Tibial nerve (tissue), 4 donors: ENCODE measurements around the gene FCRLA. TPM values are rescaled to one million over a fixed set of nuclear protein-coding genes. Genes with fewer than 3 reads are reported as not detected.

Experiments
- DNase-seq, 2 donors: peaks; one replicate each; pipeline ENCODE4 v3.0.0-alpha.2; 2019; ENCODE audit warnings: low spot score in 2 of 2
- H3K27ac ChIP-seq, 4 donors: fragments of 200-600 bp; sonication (generic) in 3 of 4; one replicate each; pipeline ENCODE4 v1.5.1; 2017 to 2019; ENCODE audit warnings: mild to moderate bottlenecking in 1 of 4
- H3K27me3 ChIP-seq, 2 donors: fragments of 200-600 bp; sonication (generic) in 1 of 2; one replicate each; pipeline versions ENCODE4 v1.5.1 to v1.6.0; 2017 to 2019
- H3K36me3 ChIP-seq, 3 donors: fragments of 200-600 bp; sonication (generic); one replicate each; pipeline ENCODE4 v1.5.1; 2018 to 2019
- H3K4me1 ChIP-seq, 4 donors: fragments of 200-600 bp; sonication (generic) in 3 of 4; one replicate each; pipeline ENCODE4 v1.5.1; 2017 to 2019
- H3K4me3 ChIP-seq, 4 donors: fragments of 200-600 bp; sonication (generic) in 3 of 4; one replicate each; pipeline ENCODE4 v1.5.1; 2017 to 2019; ENCODE audit warnings: mild to moderate bottlenecking in 1 of 4, moderate library complexity in 1 of 4
- H3K9me3 ChIP-seq, 4 donors: fragments of 200-600 bp; sonication (generic) in 3 of 4; one replicate each; pipeline ENCODE4 v1.5.1; 2017 to 2019
- CTCF ChIP-seq, 5 experiments: fragments of 200-600 bp in 3 of 5; fragments of 450-650 bp in 2 of 5; sonication (generic) in 3 of 5; IDR thresholded peaks; one replicate each; pipeline ENCODE4 v1.5.1; 2016 to 2019; ENCODE audit warnings: antibody characterized with exemption in 5 of 5, mild to moderate bottlenecking in 3 of 5, moderate library complexity in 2 of 5
- EP300 ChIP-seq, 2 donors: sonication (generic); formaldehyde crosslinking; IDR thresholded peaks; one replicate each; pipeline ENCODE4 v1.6.1; 2017; ENCODE audit warnings: antibody characterized with exemption in 2 of 2, mild to moderate bottlenecking in 1 of 2
- POLR2A ChIP-seq, 2 donors: fragments of 450-650 bp; IDR thresholded peaks; one replicate each; pipeline ENCODE4 v1.6.1; 2017; ENCODE audit warnings: antibody characterized with exemption in 2 of 2, mild to moderate bottlenecking in 2 of 2, moderate library complexity in 2 of 2
- WGBS, 2 donors: methylation state at CpG; one replicate each; pipeline ENCODE4 v1.1.5; 2018; 5-methylcytosine and 5-hydroxymethylcytosine counted together
- total RNA-seq, 4 donors: library from RNA; depleted of rRNA; stranded (reverse); fragments of >200 nt; gene quantifications; one replicate each; pipeline ENCODE4 v1.1.0, GENCODE V29; 2016

FCRLA gene
- total RNA-seq, 4 donors from 2014 or later, result 0.60 to 2.1 (median 1.1) TPM; not detected in 1

GRCh38 chr1:161739865-161740566 lies 33.0 kb downstream of the FCRLA start:
- Histone ChIP-seq H3K4me3 (no peak overlapping the region), H3K27ac (peak overlapping the region in 3 of 4 donors; percentile 47 to 72 (median 59)), H3K27me3 (no peaks in the 10 kb centered on the region), H3K36me3 (no peaks in the 10 kb centered on the region), H3K4me1 (no peaks in the 10 kb centered on the region), H3K9me3 (no peaks in the 10 kb centered on the region)
- DNase-seq, result peak in 1 of 2 donors; percentile 22
- 63 to 71% methylated on average over 8 of the region's 8 CpGs for WGBS, 2 donors
- TF ChIP-seq CTCF (IDR thresholded peaks at IDR 0.05) (no peak), EP300 (IDR thresholded peaks at IDR 0.05) (peak in 1 of 2 donors; percentile 55)

GRCh38 chr1:161740921-161741320 lies 33.9 kb downstream of the FCRLA start:
- no peak for DNase-seq
- TF ChIP-seq EP300 (IDR thresholded peaks at IDR 0.05) (no peak), POLR2A (IDR thresholded peaks at IDR 0.05) (no peak), CTCF (IDR thresholded peaks at IDR 0.05) (no peak)
- Histone ChIP-seq H3K36me3 (no peaks in the 10 kb centered on the region), H3K27me3 (no peaks in the 10 kb centered on the region), H3K9me3 (no peaks in the 10 kb centered on the region), H3K27ac (peak overlapping the region in 2 of 4 donors; percentile 33 to 64), H3K4me1 (no peaks in the 10 kb centered on the region), H3K4me3 (no peak overlapping the region)
- 71 to 84% methylated on average over 6 of the region's 6 CpGs for WGBS, 2 donors

GRCh38 chr1:161743231-161743630 lies 36.2 kb downstream of the FCRLA start:
- no peak for DNase-seq
- no peak overlapping the region for H3K27ac ChIP-seq
- 76 to 79% methylated on average over 9 of the region's 9 CpGs for WGBS, 2 donors
- H3K36me3 ChIP-seq, result no peaks in the 10 kb centered on the region
- no peaks in the 10 kb centered on the region for H3K4me1 ChIP-seq
- no peak for TF ChIP-seq POLR2A (IDR thresholded peaks at IDR 0.05)
- TF ChIP-seq CTCF (IDR thresholded peaks at IDR 0.05), result no peak
- no peak for TF ChIP-seq EP300 (IDR thresholded peaks at IDR 0.05)
- H3K27me3 ChIP-seq, result no peaks in the 10 kb centered on the region
- H3K9me3 ChIP-seq, result no peaks in the 10 kb centered on the region
- no peak overlapping the region for H3K4me3 ChIP-seq

- Histone ChIP-seq H3K9me3 (no peaks in the 10 kb centered on the region), H3K27ac (no peak overlapping the region), H3K36me3 (peaks cover 0 to 16% (median 4%) of the 10 kb centered on the region in 3 donors), H3K4me1 (peaks cover 0 to 29% (median 9%) of the 10 kb centered on the region in 4 donors), H3K4me3 (no peak overlapping the region), H3K27me3 (no peaks in the 10 kb centered on the region)
- no peak for DNase-seq
- 68 to 69% methylated on average over 6 of the region's 6 CpGs for WGBS, 2 donors
- TF ChIP-seq CTCF (IDR thresholded peaks at IDR 0.05) (no peak), EP300 (IDR thresholded peaks at IDR 0.05) (no peak), POLR2A (IDR thresholded peaks at IDR 0.05) (no peak)
Observed at GRCh38 chr1:161747801-161748200, 40.8 kb downstream of the FCRLA start.

GRCh38 chr1:161749509-161750407 lies 42.7 kb downstream of the FCRLA start, which contains the start of gene DUSP12:
Gene DUSP12, plus strand, starts transcription at chr1:161749786. Its CDS starts 16 bp downstream, at chr1:161749802.
- H3K4me1 ChIP-seq, result peaks cover 0 to 29% (median 9%) of the 10 kb centered on the region in 4 donors
- peak within 1 kb of the TSS; percentile 70 to 94 (median 88) for H3K4me3 ChIP-seq
- H3K36me3 ChIP-seq, result peaks cover 0 to 35% (median 18%) of the 10 kb centered on the region in 3 donors
- no peaks in the 10 kb centered on the region for H3K27me3 ChIP-seq
- WGBS, 2 donors, result 0 to 1% methylated on average over 42 to 45 of the region's 65 CpGs
- DNase-seq, result peak; percentile 85 to 87
- no peaks in the 10 kb centered on the region for H3K9me3 ChIP-seq
- TF ChIP-seq CTCF (IDR thresholded peaks at IDR 0.05) (peak in 1 of 5 experiments; percentile 18), EP300 (IDR thresholded peaks at IDR 0.05) (peak in 1 of 2 donors; percentile 80), POLR2A (IDR thresholded peaks at IDR 0.05) (peak in 1 of 2 donors; percentile 25)
- H3K27ac ChIP-seq, result peak within 1 kb of the TSS; percentile 60 to 91 (median 88)
